ENCODE measurements around the gene GALNT17. TPM values are rescaled to one million over a fixed set of nuclear protein-coding genes. Genes with fewer than 3 reads are reported as not detected.

GALNT17 gene
- total RNA-seq, 2 experiments from 2014 or later: not detected

- no peak for TF ChIP-seq CTCF (IDR thresholded peaks at IDR 0.05)
- Mint-ChIP-seq H3K36me3 (ENCODE audit: low read depth) (no peaks in the 10 kb centered on the region), H3K9me3 (peaks cover 3% of the 10 kb centered on the region), H3K27ac (no peak overlapping the region), H3K4me3 (no peak overlapping the region), H3K4me1 (ENCODE audit: low read depth) (no peaks in the 10 kb centered on the region), H3K27me3 (no peaks in the 10 kb centered on the region)
- no peak overlapping the region for H3K4me3 ChIP-seq (ENCODE audit: low read length)
- no peak for ATAC-seq (ENCODE audit: poor library complexity)
- no peaks in the 10 kb centered on the region for H3K27me3 ChIP-seq (ENCODE audit: control insufficient read depth in 1 of 2, insufficient read depth in 2 of 2, low read length in 2 of 2)
- no peaks in the 10 kb centered on the region for H3K4me1 ChIP-seq (ENCODE audit: insufficient read depth, low read length)
- intact Hi-C loops (cut with DNase I, micrococcal nuclease): no loop called here
- no peaks in the 10 kb centered on the region for H3K36me3 ChIP-seq (ENCODE audit: insufficient read depth, low read length)
- peaks cover 5 to 26% of the 10 kb centered on the region in 2 experiments for H3K9me3 ChIP-seq (ENCODE audit: control insufficient read depth in 1 of 2, insufficient read depth in 1 of 2, low read length in 2 of 2)
- ChIA-PET CTCF (no interaction called here), POLR2A (no interaction called here)
- H3K27ac ChIP-seq (ENCODE audit: low read depth in 1 of 2, low read length in 2 of 2): no peak overlapping the region
- DNase-seq: no peak
Observed at GRCh38 chr7:71695186-71695585, 563.2 kb downstream of the GALNT17 start.

- Histone ChIP-seq H3K36me3 (ENCODE audit: insufficient read depth, low read length) (no peaks in the 10 kb centered on the region), H3K27ac (ENCODE audit: low read depth in 1 of 2, low read length in 2 of 2) (no peak overlapping the region), H3K4me3 (ENCODE audit: low read length) (no peak overlapping the region), H3K27me3 (ENCODE audit: control insufficient read depth in 1 of 2, insufficient read depth in 2 of 2, low read length in 2 of 2) (no peaks in the 10 kb centered on the region), H3K9me3 (ENCODE audit: control insufficient read depth in 1 of 2, insufficient read depth in 1 of 2, low read length in 2 of 2) (peaks cover 5 to 26% of the 10 kb centered on the region in 2 experiments), H3K4me1 (ENCODE audit: insufficient read depth, low read length) (no peaks in the 10 kb centered on the region)
- ATAC-seq (ENCODE audit: poor library complexity): no peak
- Mint-ChIP-seq H3K27me3 (no peaks in the 10 kb centered on the region), H3K9me3 (peaks cover 5% of the 10 kb centered on the region), H3K4me1 (ENCODE audit: low read depth) (no peaks in the 10 kb centered on the region), H3K27ac (no peak overlapping the region), H3K36me3 (ENCODE audit: low read depth) (no peaks in the 10 kb centered on the region), H3K4me3 (no peak overlapping the region)
- POLR2A ChIA-PET: interaction anchor here (0.7 kb wide), 1 partner anchor 19 kb away, joined by 3 read pairs; no protein-coding TSS in a partner anchor
- TF ChIP-seq CTCF (IDR thresholded peaks at IDR 0.05): no peak
- CTCF ChIA-PET: no interaction called here
- no peak for DNase-seq
- intact Hi-C loops (cut with DNase I, micrococcal nuclease): no loop called here
Observed at GRCh38 chr7:71696511-71696910, 564.6 kb downstream of the GALNT17 start.

GRCh38 chr7:71697400-71697799, 565.5 kb downstream of the GALNT17 start:
- DNase-seq: no peak
- Histone ChIP-seq H3K27ac (ENCODE audit: low read depth in 1 of 2, low read length in 2 of 2) (no peak overlapping the region), H3K36me3 (ENCODE audit: insufficient read depth, low read length) (no peaks in the 10 kb centered on the region), H3K4me3 (ENCODE audit: low read length) (no peak overlapping the region), H3K27me3 (ENCODE audit: control insufficient read depth in 1 of 2, insufficient read depth in 2 of 2, low read length in 2 of 2) (no peaks in the 10 kb centered on the region), H3K9me3 (ENCODE audit: control insufficient read depth in 1 of 2, insufficient read depth in 1 of 2, low read length in 2 of 2) (peaks cover 5 to 26% of the 10 kb centered on the region in 2 experiments), H3K4me1 (ENCODE audit: insufficient read depth, low read length) (no peaks in the 10 kb centered on the region)
- intact Hi-C loops (cut with DNase I, micrococcal nuclease): no loop called here
- Mint-ChIP-seq H3K4me1 (ENCODE audit: low read depth) (no peaks in the 10 kb centered on the region), H3K27ac (no peak overlapping the region), H3K4me3 (no peak overlapping the region), H3K9me3 (peaks cover 5% of the 10 kb centered on the region), H3K36me3 (ENCODE audit: low read depth) (no peaks in the 10 kb centered on the region), H3K27me3 (no peaks in the 10 kb centered on the region)
- TF ChIP-seq CTCF (IDR thresholded peaks at IDR 0.05): no peak
- ChIA-PET CTCF (no interaction called here), POLR2A (no interaction called here)
- no peak for ATAC-seq (ENCODE audit: poor library complexity)
